ENCODE measurements around the gene NT5DC4. TPM values are rescaled to one million over a fixed set of nuclear protein-coding genes. Genes with fewer than 3 reads are reported as not detected.

NT5DC4 gene
- polyA plus RNA-seq, 1 experiment: not detected

DNA sequence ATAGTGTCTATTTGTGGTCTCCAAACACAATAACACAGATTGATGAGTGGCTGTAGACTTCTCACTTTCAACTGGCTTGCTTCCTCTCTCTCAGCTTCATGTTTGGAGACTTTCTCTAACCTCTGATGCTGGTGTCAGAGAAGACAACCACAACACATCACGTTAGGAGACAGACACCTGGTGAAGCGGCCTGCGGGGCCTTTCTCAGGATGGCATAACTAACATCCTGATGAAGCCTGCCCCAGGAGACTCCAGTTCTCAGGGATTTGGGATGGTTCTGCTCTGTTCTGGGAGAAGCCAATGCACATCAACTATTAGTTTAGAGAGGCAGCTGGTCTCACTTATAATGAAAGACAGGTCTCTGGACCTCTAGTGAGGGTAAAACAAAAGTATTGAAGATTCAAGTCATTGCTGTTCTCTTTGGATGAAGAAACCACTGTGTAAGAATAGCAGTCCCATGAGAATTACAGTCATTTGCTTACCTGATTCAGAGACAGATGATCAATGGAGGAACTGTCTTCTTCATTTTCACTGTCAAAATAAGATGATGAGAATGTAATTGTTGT, 61.5 kb downstream of the NT5DC4 start:
- H3K4me3 ChIP-seq (ENCODE audit: low read depth, low read length): no peak overlapping the region
- DNase-seq (ENCODE audit: low read depth): no peak
- POLR2A ChIA-PET: no interaction called here
- H3K36me3 ChIP-seq (ENCODE audit: control insufficient read depth, insufficient read depth, low read length): no peaks in the 10 kb centered on the region
- H3K27me3 ChIP-seq (ENCODE audit: control insufficient read depth, insufficient read depth, low read length): no peaks in the 10 kb centered on the region
- no peak for TF ChIP-seq CTCF (IDR thresholded peaks at IDR 0.05; ENCODE audit: insufficient read depth, low read depth, low read length)
- CTCF ChIA-PET: interaction anchor here (1.4 kb wide), 1 partner anchor 10 kb away, joined by 5 read pairs; no protein-coding TSS in a partner anchor

GRCh38 chr2:112783187-112783714, 62.4 kb downstream of the NT5DC4 start:
- ChIA-PET CTCF (interaction anchor here (1.4 kb wide), 1 partner anchor 9 kb away, joined by 5 read pairs; no protein-coding TSS in a partner anchor), POLR2A (no interaction called here)
- H3K4me3 ChIP-seq (ENCODE audit: low read depth, low read length): no peak overlapping the region
- no peaks in the 10 kb centered on the region for H3K36me3 ChIP-seq (ENCODE audit: control insufficient read depth, insufficient read depth, low read length)
- no peak for TF ChIP-seq CTCF (IDR thresholded peaks at IDR 0.05; ENCODE audit: insufficient read depth, low read depth, low read length)
- no peak for DNase-seq (ENCODE audit: low read depth)
- no peaks in the 10 kb centered on the region for H3K27me3 ChIP-seq (ENCODE audit: control insufficient read depth, insufficient read depth, low read length)

- TF ChIP-seq CTCF (IDR thresholded peaks at IDR 0.05; ENCODE audit: insufficient read depth, low read depth, low read length): no peak
- CTCF ChIA-PET: interaction anchor here (1.4 to 2.0 kb wide), 2 partner anchors 15 to 157 kb away, joined by 4 to 6 read pairs; no protein-coding TSS in a partner anchor
- no peaks in the 10 kb centered on the region for H3K27me3 ChIP-seq (ENCODE audit: control insufficient read depth, insufficient read depth, low read length)
- no peak for DNase-seq (ENCODE audit: low read depth)
- H3K4me3 ChIP-seq (ENCODE audit: low read depth, low read length): no peak within 1 kb of the TSS
- no peaks in the 10 kb centered on the region for H3K36me3 ChIP-seq (ENCODE audit: control insufficient read depth, insufficient read depth, low read length)
- POLR2A ChIA-PET: no interaction called here
These were observed 63.7 kb downstream of the NT5DC4 start, which contains the start of gene IL1A for GRCh38 chr2:112784199-112785189. IL1A (minus strand) TSS chr2:112784493; CDS start chr2:112783770, 723 bp downstream.

DNA sequence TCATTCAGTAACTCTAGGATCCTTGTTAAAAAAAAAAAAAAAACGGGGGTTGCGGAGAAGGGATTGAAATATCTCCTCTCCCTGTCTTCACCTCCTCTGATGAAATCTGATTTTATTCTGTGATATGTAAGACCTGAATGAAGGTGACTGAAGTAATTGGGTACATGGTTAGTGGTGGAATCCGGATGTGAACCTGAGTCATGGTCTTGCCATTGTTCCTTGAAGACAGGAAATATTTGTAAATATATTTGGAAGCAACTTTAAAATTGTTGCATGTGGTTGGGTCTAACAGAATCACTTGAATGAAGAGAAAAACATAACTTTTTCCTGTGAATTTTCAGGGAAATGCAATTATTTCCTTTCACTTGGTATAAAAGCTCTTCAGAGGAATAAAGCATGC, 66.5 kb downstream of the NT5DC4 start:
- Histone ChIP-seq H3K36me3 (ENCODE audit: control insufficient read depth, insufficient read depth, low read length) (no peaks in the 10 kb centered on the region), H3K4me3 (ENCODE audit: low read depth, low read length) (no peak overlapping the region), H3K27me3 (ENCODE audit: control insufficient read depth, insufficient read depth, low read length) (no peaks in the 10 kb centered on the region)
- ChIA-PET CTCF (interaction anchor here (0.9 kb wide), 1 partner anchor 8 kb away, joined by 3 read pairs; no protein-coding TSS in a partner anchor), POLR2A (no interaction called here)
- TF ChIP-seq CTCF (IDR thresholded peaks at IDR 0.05; ENCODE audit: insufficient read depth, low read depth, low read length): no peak
- no peak for DNase-seq (ENCODE audit: low read depth)

Measured in BJ (cell line).